K562 (cell line): ENCODE results near the gene PSMD4. TPM values are rescaled to one million over a fixed set of nuclear protein-coding genes. Genes with fewer than 3 reads are reported as not detected.

Experiments used
- CEBPZ ChIP-seq: fragments of 150-350 bp; IDR thresholded peaks from 2 replicates; pipeline ENCODE4 v1.6.1; 2014; ENCODE audit warnings: low read depth, mild to moderate bottlenecking, low read length, borderline replicate concordance
- DACH1 ChIP-seq: fragments of 450-650 bp; IDR thresholded peaks from 2 replicates; pipeline ENCODE4 v1.6.1; 2018; ENCODE audit not compliant: partially characterized antibody
- E2F1 ChIP-seq: sonication (generic); formaldehyde crosslinking; IDR thresholded peaks from 2 replicates; pipeline ENCODE4 v1.8.1; 2023; ENCODE audit warnings: mild to moderate bottlenecking, missing genetic modification reagents, moderate library complexity
- ERF ChIP-seq: fragments of 450-650 bp; formaldehyde crosslinking; IDR thresholded peaks from 2 replicates; pipeline ENCODE4 v1.4.0; 2020; ENCODE audit warnings: mild to moderate bottlenecking, mixed read lengths
- ETS1 ChIP-seq: conservative IDR thresholded peaks from 2 replicates; pipeline ENCODE4 v1.6.1; 2011; ENCODE audit warnings: low read depth, mild to moderate bottlenecking, low read length; ENCODE audit not compliant: control insufficient read depth
- HDAC1 ChIP-seq, 2 experiments: fragments of 450-650 bp; IDR thresholded peaks; 2 replicates each; pipeline ENCODE4 v1.6.1; 2016 to 2017; ENCODE audit warnings: inconsistent platforms in 1 of 2, mild to moderate bottlenecking in 1 of 2, moderate library complexity in 1 of 2
- IRF9 ChIP-seq: fragments of 450-650 bp; IDR thresholded peaks from 2 replicates; pipeline ENCODE4 v1.6.1; 2016; ENCODE audit warnings: missing biosample characterization, missing genetic modification characterization
- JUND ChIP-seq, 2 experiments: IDR thresholded peaks; 2 replicates in 1 of 2; 3 replicates in 1 of 2; pipeline ENCODE4 v1.6.1; 2011; ENCODE audit warnings: borderline replicate concordance in 2 of 2, low read depth in 2 of 2, low read length in 2 of 2, improper control_type of control experiment in 1 of 2, missing biosample characterization in 1 of 2, missing genetic modification characterization in 1 of 2, missing genetic modification reagents in 1 of 2
- TCF3 ChIP-seq: sonication (generic); formaldehyde crosslinking; IDR thresholded peaks from 2 replicates; pipeline ENCODE4 v1.4.0; 2020; ENCODE audit warnings: mild to moderate bottlenecking, missing genetic modification reagents
- THRAP3 ChIP-seq: fragments of 450-650 bp; IDR thresholded peaks from 2 replicates; pipeline ENCODE4 v1.6.1; 2016; ENCODE audit warnings: mild to moderate bottlenecking, inconsistent platforms, borderline replicate concordance
- YBX1 ChIP-seq: fragments of 450-650 bp; IDR thresholded peaks from 2 replicates; pipeline ENCODE4 v1.7.1; 2016; ENCODE audit warnings: mild to moderate bottlenecking
- ZBTB17 ChIP-seq: fragments of 450-650 bp; formaldehyde crosslinking; IDR thresholded peaks from 2 replicates; pipeline ENCODE4 v1.4.0; 2020; ENCODE audit warnings: mild to moderate bottlenecking
- ZFP91 ChIP-seq: sonication (generic); formaldehyde crosslinking; IDR thresholded peaks from 2 replicates; pipeline ENCODE4 v1.8.0; 2022; ENCODE audit warnings: mild to moderate bottlenecking, missing genetic modification reagents
- ZFX ChIP-seq: sonication (generic); formaldehyde crosslinking; IDR thresholded peaks from 2 replicates; pipeline ENCODE4 v1.8.0; 2022; ENCODE audit warnings: mild to moderate bottlenecking, missing genetic modification reagents, moderate library complexity
- ZNF384 ChIP-seq: IDR thresholded peaks from 2 replicates; pipeline ENCODE4 v1.6.1; 2012; ENCODE audit warnings: low read depth, low read length, improper control_type of control experiment
- ZNF41 ChIP-seq: fragments of 250-450 bp; sonication (Bioruptor Pico); conservative IDR thresholded peaks from 2 replicates; pipeline ENCODE4 v1.4.0; 2020; ENCODE audit warnings: mild to moderate bottlenecking
- ZNF707 ChIP-seq: fragments of 250-450 bp; sonication (Bioruptor Pico); conservative IDR thresholded peaks from 2 replicates; pipeline ENCODE4 v1.8.0; 2022; ENCODE audit warnings: inconsistent platforms, mild to moderate bottlenecking, moderate library complexity
- polyA plus RNA-seq, 8 experiments: library from polyadenylated mRNA; depleted of rRNA in 4 of 8; stranded (reverse) in 5 of 8; unstranded in 3 of 8; fragments of >200 nt; fragmentation: Nextera tagmentation in 2 of 8; fragmentation: Illumina TruSeq in 1 of 8; extraction: Ambion mirVana in 2 of 8; extraction: Trizol in 1 of 8; gene quantifications; 2 replicates each; pipeline versions ENCODE4 v1.2.1 to v1.2.3, GENCODE V29; 2011 to 2014; ENCODE audit warnings: inconsistent platforms in 1 of 8, missing spikeins in 1 of 8
- total RNA-seq, 7 experiments: library from RNA; depleted of rRNA in 6 of 7; stranded (reverse); fragments of >200 nt in 6 of 7; fragmentation: Illumina TruSeq in 2 of 7; extraction: Trizol in 2 of 7; gene quantifications; 2 replicates each; pipeline versions ENCODE4 v1.2.1 to v1.2.3, GENCODE V29; 2011 to 2021; ENCODE audit warnings: low replicate concordance in 1 of 7

PSMD4 gene
- total and polyA plus RNA-seq, 9 of the 15 experiments (the other 6 are each of a cell fraction or from before 2014, with no cell fraction given) = 194 to 353 (median 295) TPM

GRCh38 chr1:151254217-151255213 is at the start of gene PSMD4 (continued):
- no peak for TF ChIP-seq E2F1 (CRISPR knock-in tag)
- TF ChIP-seq THRAP3 = peak; percentile 100
- no peak for TF ChIP-seq ZFP91 (CRISPR knock-in tag)
- TF ChIP-seq TCF3 (CRISPR knock-in tag) = no peak
- no peak for TF ChIP-seq ZNF707 (CRISPR knock-in tag)
- TF ChIP-seq CEBPZ = no peak
- peak in 1 of 2 experiments; percentile 67; a peak in 1 of 4 replicates for TF ChIP-seq HDAC1 (IDR thresholded peaks at IDR 0.05)
- TF ChIP-seq ERF (CRISPR knock-in tag) = no peak
- TF ChIP-seq IRF9 (tag) = no peak
- no peak for TF ChIP-seq ZNF384
- no peak for TF ChIP-seq ZNF41 (CRISPR knock-in tag)
- no peak for TF ChIP-seq YBX1
- peak; percentile 27; the same call in 1 of the 2 replicates for TF ChIP-seq JUND (IDR thresholded peaks at IDR 0.05; ENCODE audit: borderline replicate concordance, low read depth, low read length)
- TF ChIP-seq JUND (tag; IDR thresholded peaks at IDR 0.05; ENCODE audit: borderline replicate concordance, low read depth, low read length) = peak; percentile 14; the same call in 1 of the 3 replicates
- 0 out of 2 replicates have a peak, but pooled peaks have one; percentile 24 for TF ChIP-seq ZBTB17 (CRISPR knock-in tag)
- TF ChIP-seq DACH1 = peak; percentile 79
- TF ChIP-seq ETS1 = peak; percentile 56; the same call in 1 of the 2 replicates
- peak; percentile 88 for TF ChIP-seq ZFX
